Fibroblast of peridontal ligament (primary cell): ENCODE measurements around the gene LRCH3.

Experiments used
- DNase-seq: peaks from one replicate; pipeline ENCODE4 v3.0.0-alpha.2; 2010; ENCODE audit errors: extremely low read depth

LRCH3 gene

GRCh38 chr3:197833930-197834715 lies 43.1 kb downstream of the LRCH3 start:
- no peak for DNase-seq

- no peak for DNase-seq
Observed at GRCh38 chr3:197835509-197835908, 44.5 kb downstream of the LRCH3 start.

- no peak for DNase-seq
Observed at GRCh38 chr3:197836244-197836643, 45.2 kb downstream of the LRCH3 start.

GRCh38 chr3:197837282-197837681 lies 46.2 kb downstream of the LRCH3 start:
- DNase-seq: no peak

GRCh38 chr3:197841789-197842188 lies 50.7 kb downstream of the LRCH3 start:
- no peak for DNase-seq

GRCh38 chr3:197846491-197846890 lies 55.4 kb downstream of the LRCH3 start:
- DNase-seq: no peak

- DNase-seq: peak; percentile 25
Observed at GRCh38 chr3:197847866-197848401, 56.9 kb downstream of the LRCH3 start.

GRCh38 chr3:197854596-197855343 lies 63.7 kb downstream of the LRCH3 start:
- DNase-seq: peak; percentile 76

- DNase-seq: no peak
Observed at GRCh38 chr3:197855571-197855970, 64.5 kb downstream of the LRCH3 start.

- DNase-seq: no peak
Observed at GRCh38 chr3:197856199-197856816, 65.3 kb downstream of the LRCH3 start.

- no peak for DNase-seq
Observed at GRCh38 chr3:197858133-197858532, 67.1 kb downstream of the LRCH3 start.

- DNase-seq: no peak
Observed at GRCh38 chr3:197858598-197858997, 67.5 kb downstream of the LRCH3 start.

- no peak for DNase-seq
Observed at GRCh38 chr3:197866035-197866434, 75.0 kb downstream of the LRCH3 start.

GRCh38 chr3:197873329-197873728 lies 82.3 kb downstream of the LRCH3 start:
- DNase-seq: no peak

GRCh38 chr3:197874064-197874463 lies 83.0 kb downstream of the LRCH3 start:
- no peak for DNase-seq

GRCh38 chr3:197874653-197875052 lies 83.6 kb downstream of the LRCH3 start:
- no peak for DNase-seq

- DNase-seq: no peak
Observed at GRCh38 chr3:197877902-197878301, 86.8 kb downstream of the LRCH3 start.

- DNase-seq: peak; percentile 67
Observed at GRCh38 chr3:197878427-197878826, 87.4 kb downstream of the LRCH3 start.

- DNase-seq: no peak
Observed at GRCh38 chr3:197880491-197881269, 89.6 kb downstream of the LRCH3 start.

GRCh38 chr3:197881270-197881969 lies 90.4 kb downstream of the LRCH3 start:
- DNase-seq: no peak

- DNase-seq: no peak
Observed at GRCh38 chr3:197881970-197882338, 90.9 kb downstream of the LRCH3 start.
